H9 (cell line): Measurements from ENCODE around the gene CUL4B. TPM values are rescaled to one million over a fixed set of nuclear protein-coding genes. Genes with fewer than 3 reads are reported as not detected.

Experiments used
- DNase-seq: peaks from one replicate; pipeline ENCODE4 v3.0.0-alpha.2; 2017
- H2AFZ ChIP-seq: one replicate; pipeline ENCODE4 v1.6.1; 2013; ENCODE audit warnings: mild to moderate bottlenecking, low read length, control low read depth, moderate library complexity
- H2AK5ac ChIP-seq: 2 replicates; pipeline ENCODE4 v1.6.1; 2013; ENCODE audit warnings: low read length, control low read depth, mixed read lengths; ENCODE audit not compliant: insufficient read length
- H2BK120ac ChIP-seq: one replicate; pipeline ENCODE4 v1.6.1; 2013; ENCODE audit warnings: low read depth, mild to moderate bottlenecking, low read length, control low read depth, inconsistent platforms; ENCODE audit not compliant: poor library complexity, severe bottlenecking
- H2BK12ac ChIP-seq: 2 replicates; pipeline ENCODE4 v1.6.1; 2013; ENCODE audit warnings: low read length, control low read depth, mixed read lengths, low read depth; ENCODE audit not compliant: insufficient read length
- H2BK15ac ChIP-seq: 2 replicates; pipeline ENCODE4 v1.6.1; 2013; ENCODE audit warnings: low read depth, low read length, control low read depth
- H2BK20ac ChIP-seq: one replicate; pipeline ENCODE4 v1.6.1; 2013; ENCODE audit warnings: low read depth, mild to moderate bottlenecking, low read length, control low read depth, inconsistent platforms; ENCODE audit not compliant: poor library complexity, severe bottlenecking
- H2BK5ac ChIP-seq: 2 replicates; pipeline ENCODE4 v1.6.1; 2013; ENCODE audit warnings: low read length, control low read depth, mixed read lengths; ENCODE audit not compliant: insufficient read length
- H3K14ac ChIP-seq: 2 replicates; pipeline ENCODE4 v1.6.1; 2013; ENCODE audit warnings: low read length, control low read depth; ENCODE audit not compliant: insufficient read depth
- H3K18ac ChIP-seq: 2 replicates; pipeline ENCODE4 v1.6.1; 2013; ENCODE audit warnings: low read depth, mild to moderate bottlenecking, mixed read lengths, low read length, control low read depth; ENCODE audit not compliant: insufficient read length
- H3K23ac ChIP-seq: 2 replicates; pipeline ENCODE4 v1.6.1; 2013; ENCODE audit warnings: low read length, control low read depth, mixed read lengths, low read depth; ENCODE audit not compliant: insufficient read length
- H3K23me2 ChIP-seq: 2 replicates; pipeline ENCODE4 v1.6.1; 2013; ENCODE audit warnings: low read depth, mild to moderate bottlenecking, mixed read lengths, low read length, control low read depth; ENCODE audit not compliant: insufficient read length, poor library complexity, severe bottlenecking
- H3K27ac ChIP-seq: 2 replicates; pipeline ENCODE4 v1.5.1; 2013; ENCODE audit warnings: low read length, control low read depth, mixed read lengths, low read depth; ENCODE audit not compliant: insufficient read length
- H3K27me3 ChIP-seq: 2 replicates; pipeline ENCODE4 v1.6.1; 2013; ENCODE audit warnings: low read length, control low read depth, inconsistent platforms; ENCODE audit not compliant: insufficient read depth
- H3K4ac ChIP-seq: 2 replicates; pipeline ENCODE4 v1.6.1; 2013; ENCODE audit warnings: low read depth, mild to moderate bottlenecking, control low read depth, inconsistent platforms, low read length, moderate library complexity
- H3K4me1 ChIP-seq: 2 replicates; pipeline ENCODE4 v1.6.1; 2013; ENCODE audit warnings: low read length, control low read depth, inconsistent platforms; ENCODE audit not compliant: insufficient read depth
- H3K4me2 ChIP-seq: 2 replicates; pipeline ENCODE4 v1.6.1; 2013; ENCODE audit warnings: low read length, control low read depth, mixed read lengths; ENCODE audit not compliant: insufficient read length, insufficient read depth
- H3K56ac ChIP-seq: 2 replicates; pipeline ENCODE4 v1.6.1; 2013; ENCODE audit warnings: low read depth, mild to moderate bottlenecking, mixed read lengths, low read length, control low read depth; ENCODE audit not compliant: insufficient read length
- H3K79me1 ChIP-seq: 2 replicates; pipeline ENCODE4 v1.6.1; 2013; ENCODE audit warnings: low read depth, mild to moderate bottlenecking, moderate library complexity, low read length, control low read depth, inconsistent platforms; ENCODE audit not compliant: insufficient read depth, poor library complexity, severe bottlenecking
- H3K79me2 ChIP-seq: 2 replicates; pipeline ENCODE4 v1.6.1; 2013; ENCODE audit warnings: low read length, control low read depth, inconsistent platforms; ENCODE audit not compliant: insufficient read depth
- H3K9ac ChIP-seq: 2 replicates; pipeline ENCODE4 v1.6.1; 2013; ENCODE audit warnings: low read length, control low read depth, mixed read lengths; ENCODE audit not compliant: insufficient read length; ENCODE audit errors: extremely low read depth
- H3K9me3 ChIP-seq: one replicate; pipeline ENCODE4 v1.6.1; 2013; ENCODE audit warnings: low read depth, low read length, inconsistent platforms; ENCODE audit not compliant: control insufficient read depth
- H3T11ph ChIP-seq: one replicate; pipeline ENCODE4 v1.6.1; 2013; ENCODE audit warnings: mild to moderate bottlenecking, low read length, control low read depth, inconsistent platforms
- H4K20me1 ChIP-seq: one replicate; pipeline ENCODE4 v1.6.1; 2013; ENCODE audit not compliant: control insufficient read depth, insufficient read length, insufficient read depth
- H4K5ac ChIP-seq: 2 replicates; pipeline ENCODE4 v1.6.1; 2013; ENCODE audit warnings: low read depth, mild to moderate bottlenecking, mixed read lengths, low read length, control low read depth; ENCODE audit not compliant: insufficient read length
- H4K8ac ChIP-seq: replicated peaks from 2 replicates; pipeline ENCODE4 v1.6.1; 2013; ENCODE audit warnings: low read length, control low read depth, mixed read lengths, low read depth; ENCODE audit not compliant: insufficient read length
- H4K91ac ChIP-seq: 2 replicates; pipeline ENCODE4 v1.6.1; 2013; ENCODE audit warnings: low read depth, mild to moderate bottlenecking, moderate library complexity, mixed read lengths, low read length, control low read depth; ENCODE audit not compliant: insufficient read length
- H3K27ac Mint-ChIP-seq, 3 experiments: 2 replicates in 2 of 3; 3 replicates in 1 of 3; pipeline ENCODE4 v1.8.0; 2020 to 2021; ENCODE audit warnings: mixed read lengths in 3 of 3, mild to moderate bottlenecking in 1 of 3, moderate library complexity in 1 of 3
- H3K27me3 Mint-ChIP-seq: 2 replicates; pipeline ENCODE4 v1.8.0; 2021; ENCODE audit warnings: low read depth, mild to moderate bottlenecking, moderate library complexity, mixed read lengths
- H3K36me3 Mint-ChIP-seq, 3 experiments: 2 replicates in 2 of 3; 3 replicates in 1 of 3; pipeline ENCODE4 v1.8.0; 2020 to 2021; ENCODE audit warnings: low read depth in 3 of 3, mixed read lengths in 3 of 3; ENCODE audit not compliant: insufficient read depth in 1 of 3
- H3K4me1 Mint-ChIP-seq, 2 experiments: 2 replicates each; pipeline ENCODE4 v1.8.0; 2020; ENCODE audit warnings: mixed read lengths in 2 of 2
- H3K4me3 Mint-ChIP-seq, 2 experiments: 2 replicates in 1 of 2; 3 replicates in 1 of 2; pipeline ENCODE4 v1.8.0; 2020 to 2021; ENCODE audit warnings: mild to moderate bottlenecking in 2 of 2, mixed read lengths in 2 of 2, moderate library complexity in 1 of 2
- H3K9me3 Mint-ChIP-seq, 2 experiments: 2 replicates in 1 of 2; 3 replicates in 1 of 2; pipeline ENCODE4 v1.8.0; 2020; ENCODE audit warnings: mild to moderate bottlenecking in 2 of 2, mixed read lengths in 2 of 2, moderate library complexity in 1 of 2
- CTCF ChIP-seq: fragments of 200-600 bp; sonication (generic); conservative IDR thresholded peaks from 3 replicates; pipeline ENCODE4 v1.8.0; 2021; ENCODE audit warnings: antibody characterized with exemption, mild to moderate bottlenecking
- WGBS: extraction: QIAGEN DNeasy Blood & Tissue Kit; methylation state at CpG from one replicate; pipeline ENCODE4 v1.1.7; 2013; ENCODE audit warnings: missing lambda C conversion rate, low lambda C conversion rate, mixed read lengths; ENCODE audit not compliant: insufficient read length; ENCODE audit errors: extremely low coverage; 5-methylcytosine and 5-hydroxymethylcytosine counted together
- total RNA-seq: library from RNA; stranded (reverse); gene quantifications from 2 replicates; pipeline ENCODE4 v1.2.1, GENCODE V29; 2021

Gene CUL4B
- total RNA-seq, 1 experiment from 2014 or later: 48.4 TPM

- no CpG with 5 or more reads among the region's 12 CpGs for WGBS
- no peak overlapping the region for H4K5ac ChIP-seq
- H4K91ac ChIP-seq: no peak overlapping the region
- H2AFZ ChIP-seq: peak overlapping the region; percentile 22
- H3K4me2 ChIP-seq: peak overlapping the region; percentile 80
- H2BK15ac ChIP-seq: no peak overlapping the region
- H4K8ac ChIP-seq: no peak overlapping the region
- H2BK20ac ChIP-seq: no peak overlapping the region
- H3K27ac ChIP-seq: peak overlapping the region; percentile 87
- no peak overlapping the region for H3K4ac ChIP-seq
- peaks cover 2% of the 10 kb centered on the region; the same call in 1 of the 2 replicates for H3K79me2 ChIP-seq
- H3K9me3 ChIP-seq: peaks cover 8% of the 10 kb centered on the region
- no peak overlapping the region for H3K56ac ChIP-seq
- no peak overlapping the region for H2AK5ac ChIP-seq
- H3T11ph ChIP-seq: no peak overlapping the region
- H3K27me3 Mint-ChIP-seq: no peaks in the 10 kb centered on the region
- no peak for DNase-seq
- H4K20me1 ChIP-seq: no peaks in the 10 kb centered on the region
- no peaks in the 10 kb centered on the region for H3K4me1 ChIP-seq
- H3K4me1 Mint-ChIP-seq: peaks cover 6 to 11% of the 10 kb centered on the region in 2 experiments
- peak overlapping the region; percentile 65; the same call in 1 of the 2 replicates for H3K14ac ChIP-seq
- no peak for TF ChIP-seq CTCF
- no peak overlapping the region for H2BK12ac ChIP-seq
- no peak overlapping the region for H3K23ac ChIP-seq
- H3K9ac ChIP-seq: peak overlapping the region; percentile 79
- peak overlapping the region; percentile 72 to 99 (median 98) for H3K27ac Mint-ChIP-seq
- peak overlapping the region; percentile 90 to 91 for H3K4me3 Mint-ChIP-seq
- H3K18ac ChIP-seq: no peak overlapping the region
- H2BK5ac ChIP-seq: no peak overlapping the region
- no peak overlapping the region for H2BK120ac ChIP-seq
- H3K23me2 ChIP-seq: peaks cover 4% of the 10 kb centered on the region
- H3K9me3 Mint-ChIP-seq: peaks cover 47 to 63% of the 10 kb centered on the region in 2 experiments
- H3K79me1 ChIP-seq: no peaks in the 10 kb centered on the region
- H3K27me3 ChIP-seq: no peaks in the 10 kb centered on the region
- H3K36me3 Mint-ChIP-seq: peaks cover 3 to 14% (median 7%) of the 10 kb centered on the region in 3 experiments; a peak in 5 of 7 replicates
These were observed 1.1 kb upstream of the CUL4B start for GRCh38 chrX:120561634-120562568.
